Heart left ventricle (tissue), 16 donors: ENCODE data around the gene INHBE. TPM values are rescaled to one million over a fixed set of nuclear protein-coding genes. Genes with fewer than 3 reads are reported as not detected.

Experiments used
- ATAC-seq, 4 donors: fragments of 200-7000 bp; cut with Tn5 transposase; one replicate each; pipeline ENCODE4 v1.9.1; 2020 to 2022; ENCODE audit warnings: moderate library complexity in 4 of 4, mild to moderate bottlenecking in 3 of 4, moderate number of reproducible peaks in 1 of 4
- DNase-seq, 5 donors: peaks; one replicate each; pipeline ENCODE4 v3.0.0-alpha.2; 2020
- H3K27ac ChIP-seq, 12 donors: fragments of 200-600 bp; sonication (generic) in 4 of 12; one replicate each; pipeline versions ENCODE4 v1.5.0 to v1.8.0; 2016 to 2022; ENCODE audit warnings: mild to moderate bottlenecking in 2 of 12
- H3K27me3 ChIP-seq, 9 donors: fragments of 200-600 bp; sonication (generic) in 2 of 9; one replicate each; pipeline versions ENCODE4 v1.5.1 to v1.8.0; 2016 to 2022; ENCODE audit warnings: mild to moderate bottlenecking in 3 of 9
- H3K36me3 ChIP-seq, 9 donors: fragments of 200-600 bp; sonication (generic) in 2 of 9; one replicate each; pipeline versions ENCODE4 v1.5.0 to v1.8.0; 2018 to 2022; ENCODE audit warnings: mild to moderate bottlenecking in 2 of 9
- H3K4me1 ChIP-seq, 12 donors: fragments of 200-600 bp; sonication (generic) in 4 of 12; one replicate each; pipeline versions ENCODE4 v1.5.0 to v1.8.0; 2016 to 2022; ENCODE audit warnings: mild to moderate bottlenecking in 3 of 12
- H3K4me3 ChIP-seq, 12 donors: fragments of 200-600 bp; sonication (generic) in 4 of 12; one replicate each; pipeline versions ENCODE4 v1.5.0 to v1.8.0; 2017 to 2022; ENCODE audit warnings: mild to moderate bottlenecking in 9 of 12, moderate library complexity in 4 of 12
- H3K9me3 ChIP-seq, 12 donors: fragments of 200-600 bp; sonication (generic) in 4 of 12; one replicate each; pipeline versions ENCODE4 v1.5.0 to v1.8.0; 2016 to 2022; ENCODE audit warnings: mild to moderate bottlenecking in 1 of 12
- POLR2A ChIP-seq, 2 donors: fragments of 450-650 bp; IDR thresholded peaks; one replicate each; pipeline ENCODE4 v1.6.1; 2017; ENCODE audit warnings: antibody characterized with exemption in 2 of 2, mild to moderate bottlenecking in 2 of 2, moderate library complexity in 2 of 2
- WGBS, 4 donors: extraction: QIAGEN DNeasy Blood & Tissue Kit in 2 of 4; methylation state at CpG; one replicate each; pipeline versions ENCODE4 v1.1.5 to v1.1.7; 2013 to 2018; 5-methylcytosine and 5-hydroxymethylcytosine counted together
- intact Hi-C, 10 donors: fragments of 100-400 bp; cut with DNase I; formaldehyde crosslinking; loops; one replicate each; pipeline versions ENCODE4 v1.11.1 to v1.14.2; 2022
- polyA plus RNA-seq, 2 donors: library from polyadenylated mRNA; stranded (reverse); fragments of 200-250 nt; gene quantifications; one replicate each; pipeline ENCODE4 v1.2.3, GENCODE V29; 2013
- total RNA-seq, 9 donors: library from RNA; depleted of rRNA in 2 of 9; stranded (reverse); fragments of >200 nt in 2 of 9; fragmentation: NEBNext Ultra II Directional in 3 of 9; extraction: Animal tissue kit (Norgen Biotek cat#: 25700) in 3 of 9; gene quantifications; one replicate each; pipeline versions ENCODE4 v1.1.0 to v1.2.4, GENCODE V29; 2016 to 2023
- TF ChIP-seq, protein P1 (sequence below), 12 donors: fragments of 200-600 bp; sonication (generic) in 4 of 12; IDR thresholded peaks; one replicate each; pipeline versions ENCODE4 v1.5.0 to v1.8.0; 2018 to 2022; ENCODE audit warnings: antibody characterized with exemption in 12 of 12, mild to moderate bottlenecking in 5 of 12
- donor health status: ischemic (EF 13 %, LVEDD 7.1; RV severe dilation, severe dysfunction).
- donor health status: healthy with polysubstance abuse.
- donor health status: DM: no; HTN: yes; CAD: no.
- donor health status: DM: no; HTN: no; CAD: no.
- donor health status: ischemic (EF 25% LVEDD 6.9; RV normal size, moderate dysfunction).
- donor health status: ischemic (EF 25% LVEDD 5.7; RV mildly dilated, moderate dysfunction).
- donor health status: healthy.
- donor health status: DM: yes; HTN: yes; CAD: no.
- donor health status: ischemic (EF 35%, LVEDD 5.7; RV mildly dilated, moderate dysfunction).
- donor health status: nonischemic (EF 11% LVEDD 7.7; RV severe dilation, severe dysfunction).
- donor health status: DM: yes; HTN: yes; CAD: no.
- donor health status: PGD.
- donor health status: ischemic (EF 29% LVEDD 5.4; RV normal size, mild dysfunction).
- donor health status: nonischemic (EF 23%, LVEDD 6.1; RV moderate dilation, normal function).

Gene INHBE
- total and polyA plus RNA-seq, 11 donors, result 0.03 to 0.64 TPM; not detected in 9

- Histone ChIP-seq H3K27ac (no peak overlapping the region), H3K9me3 (no peaks in the 10 kb centered on the region), H3K4me3 (no peak overlapping the region), H3K36me3 (no peaks in the 10 kb centered on the region), H3K4me1 (peaks cover 0 to 32% (median 0%) of the 10 kb centered on the region in 12 donors), H3K27me3 (peaks cover 0 to 20% (median under 1%) of the 10 kb centered on the region in 9 donors)
- TF ChIP-seq, protein P1, sequence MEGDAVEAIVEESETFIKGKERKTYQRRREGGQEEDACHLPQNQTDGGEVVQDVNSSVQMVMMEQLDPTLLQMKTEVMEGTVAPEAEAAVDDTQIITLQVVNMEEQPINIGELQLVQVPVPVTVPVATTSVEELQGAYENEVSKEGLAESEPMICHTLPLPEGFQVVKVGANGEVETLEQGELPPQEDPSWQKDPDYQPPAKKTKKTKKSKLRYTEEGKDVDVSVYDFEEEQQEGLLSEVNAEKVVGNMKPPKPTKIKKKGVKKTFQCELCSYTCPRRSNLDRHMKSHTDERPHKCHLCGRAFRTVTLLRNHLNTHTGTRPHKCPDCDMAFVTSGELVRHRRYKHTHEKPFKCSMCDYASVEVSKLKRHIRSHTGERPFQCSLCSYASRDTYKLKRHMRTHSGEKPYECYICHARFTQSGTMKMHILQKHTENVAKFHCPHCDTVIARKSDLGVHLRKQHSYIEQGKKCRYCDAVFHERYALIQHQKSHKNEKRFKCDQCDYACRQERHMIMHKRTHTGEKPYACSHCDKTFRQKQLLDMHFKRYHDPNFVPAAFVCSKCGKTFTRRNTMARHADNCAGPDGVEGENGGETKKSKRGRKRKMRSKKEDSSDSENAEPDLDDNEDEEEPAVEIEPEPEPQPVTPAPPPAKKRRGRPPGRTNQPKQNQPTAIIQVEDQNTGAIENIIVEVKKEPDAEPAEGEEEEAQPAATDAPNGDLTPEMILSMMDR (IDR thresholded peaks at IDR 0.05), result no peak
- TF ChIP-seq POLR2A (IDR thresholded peaks at IDR 0.05), result no peak
- intact Hi-C loops, result no loop called here
- no peak for DNase-seq
- 68 to 89% (median 80%) methylated on average over 1 of the region's 1 CpG for WGBS, 4 donors
- no peak for ATAC-seq
Measured at GRCh38 chr12:57481671-57482070, 26.6 kb downstream of the INHBE start.

GRCh38 chr12:57483466-57483865 is 28.4 kb downstream of the INHBE start:
- no peak overlapping the region for H3K4me3 ChIP-seq
- no peaks in the 10 kb centered on the region for H3K36me3 ChIP-seq
- TF ChIP-seq POLR2A (IDR thresholded peaks at IDR 0.05), result no peak
- TF ChIP-seq, protein P1 (IDR thresholded peaks at IDR 0.05), result no peak
- H3K4me1 ChIP-seq, result peaks cover 0 to 34% (median 4%) of the 10 kb centered on the region in 12 donors
- intact Hi-C loops, result no loop called here
- ATAC-seq (no peak), DNase-seq (no peak)
- H3K27ac ChIP-seq, result no peak overlapping the region
- WGBS, 4 donors, result 50 to 57% (median 52%) methylated on average over 5 of the region's 5 CpGs
- peaks cover 0 to 11% (median 0%) of the 10 kb centered on the region in 9 donors for H3K27me3 ChIP-seq
- no peaks in the 10 kb centered on the region for H3K9me3 ChIP-seq

DNA sequence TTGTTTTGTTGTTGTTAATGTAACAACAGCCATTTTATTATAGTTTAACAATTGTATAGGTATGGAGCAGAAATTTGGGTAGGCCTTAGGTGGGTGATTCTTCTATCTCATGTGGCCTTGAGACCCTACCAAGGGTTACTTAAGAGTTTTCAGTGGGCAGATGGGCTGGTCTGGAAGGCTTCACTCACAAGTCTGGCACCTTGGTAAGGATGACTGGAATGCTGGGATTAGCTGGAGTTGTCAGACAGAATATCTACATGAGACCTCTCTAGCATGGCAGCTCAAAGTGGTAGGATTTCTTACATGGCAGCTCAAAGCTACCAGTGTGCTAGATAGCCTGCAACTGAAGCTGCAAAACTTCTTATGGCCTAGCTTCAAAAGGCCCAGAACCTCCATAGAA is 30.6 kb downstream of the INHBE start:
- ATAC-seq, result no peak
- intact Hi-C loops, result loop anchor here in 1 of 10 donors (5.0 kb wide), 1 partner anchor 62 kb away; the partner anchor contains the start of gene DCTN2

DNA sequence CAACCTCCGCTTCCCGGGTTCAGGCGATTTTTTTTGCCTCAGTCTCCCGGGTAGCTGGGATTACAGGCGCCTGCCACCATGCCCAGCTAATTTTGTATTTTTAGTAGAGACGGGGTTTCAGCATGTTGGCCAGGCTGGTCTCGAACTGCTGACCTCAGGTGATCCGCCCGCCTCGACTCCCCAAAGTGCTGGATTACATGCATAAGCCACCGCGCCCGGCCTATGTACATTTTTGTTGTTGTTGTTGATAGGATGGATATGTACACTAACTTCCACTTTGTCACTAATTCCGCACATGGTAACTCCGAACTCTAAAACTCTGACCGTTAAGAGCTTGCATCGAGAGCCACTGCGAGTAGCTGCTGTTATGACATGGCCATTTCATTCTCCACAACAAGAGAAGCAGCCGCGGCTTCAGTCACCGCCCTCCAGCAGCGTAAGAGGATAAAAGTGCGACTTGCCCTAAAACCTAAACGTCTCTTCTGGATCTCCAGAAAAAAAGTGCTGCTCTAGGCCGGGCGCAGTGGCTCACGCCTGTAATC is 32.0 kb downstream of the INHBE start:
- intact Hi-C loops, result loop anchor here in 1 of 10 donors (5.0 kb wide), 1 partner anchor 60 kb away; the partner anchor contains the start of gene DCTN2
- H3K4me3 ChIP-seq, result peak overlapping the region; percentile 66 to 97 (median 82)
- 92 to 94% (median 93%) methylated on average over 27 of the region's 27 CpGs for WGBS, 4 donors
- no peaks in the 10 kb centered on the region for H3K27me3 ChIP-seq
- no peaks in the 10 kb centered on the region for H3K9me3 ChIP-seq
- H3K36me3 ChIP-seq, result peaks cover 0 to 33% (median 28%) of the 10 kb centered on the region in 9 donors
- TF ChIP-seq, protein P1 (IDR thresholded peaks at IDR 0.05), result no peak
- no peak for TF ChIP-seq POLR2A (IDR thresholded peaks at IDR 0.05)
- H3K4me1 ChIP-seq, result peaks cover 6 to 20% (median 10%) of the 10 kb centered on the region in 12 donors
- no peak for ATAC-seq
- H3K27ac ChIP-seq, result peak overlapping the region in 8 of 12 donors; percentile 53 to 84 (median 72)
- no peak for DNase-seq

More for the DNA sequence above, 30.6 kb downstream of the INHBE start:
- DNase-seq, result no peak
- Histone ChIP-seq H3K4me1 (peaks cover 6 to 21% (median 10%) of the 10 kb centered on the region in 12 donors), H3K4me3 (no peak overlapping the region), H3K36me3 (peaks cover 0 to 18% (median 13%) of the 10 kb centered on the region in 9 donors), H3K27ac (no peak overlapping the region), H3K27me3 (peaks cover 0 to 6% (median 0%) of the 10 kb centered on the region in 9 donors), H3K9me3 (no peaks in the 10 kb centered on the region)
- TF ChIP-seq POLR2A (IDR thresholded peaks at IDR 0.05), result no peak
- TF ChIP-seq, protein P1 (IDR thresholded peaks at IDR 0.05), result no peak
